CD4-positive, alpha-beta T cell (primary cell): ENCODE data around the gene FCER2. TPM values are rescaled to one million over a fixed set of nuclear protein-coding genes. Genes with fewer than 3 reads are reported as not detected.
A peak's percentile ranks its signal among the peaks of the same experiment; 100 is the strongest.

Experiments
- ATAC-seq: fragments of 200-7000 bp; cut with Tn5 transposase; one replicate; pipeline ENCODE4 v1.10.0; 2022; ENCODE audit warnings: mild to moderate bottlenecking; ENCODE audit not compliant: poor library complexity
- CTCF ChIA-PET: fragments of 350-600 bp; sonication (Branson Sonifier 250); formaldehyde crosslinking; loops from one replicate; lab custom pipeline; 2021; ENCODE audit warnings: antibody characterized with exemption, inconsistent platforms; lab: Charles Lee
- POLR2A ChIA-PET: fragments of 350-600 bp; sonication (Branson Sonifier 250); formaldehyde crosslinking; loops from one replicate; lab custom pipeline; 2021; ENCODE audit warnings: antibody characterized with exemption, inconsistent platforms; lab: Charles Lee
- DNase-seq, 14 experiments: peaks; one replicate each; pipeline ENCODE4 v3.0.0-alpha.2; 2013 to 2020; ENCODE audit warnings: mixed read lengths in 2 of 14
- H3K27ac ChIP-seq, 2 donors: one replicate each; pipeline versions ENCODE4 v1.5.1 to v1.7.0; 2013; ENCODE audit warnings: low read length in 2 of 2, low read depth in 1 of 2, mild to moderate bottlenecking in 1 of 2
- H3K27me3 ChIP-seq, 2 experiments: 1 replicate in 1 of 2; 2 replicates in 1 of 2; pipeline versions ENCODE4 v1.6.1 to v1.7.0; 2013; ENCODE audit warnings: low read length in 2 of 2, control low read depth in 1 of 2, mild to moderate bottlenecking in 1 of 2, moderate library complexity in 1 of 2; ENCODE audit not compliant: insufficient read depth in 2 of 2, control insufficient read depth in 1 of 2
- H3K36me3 ChIP-seq: one replicate; pipeline ENCODE4 v1.6.1; 2013; ENCODE audit warnings: low read length, control low read depth; ENCODE audit not compliant: insufficient read depth
- H3K4me1 ChIP-seq: one replicate; pipeline ENCODE4 v1.6.1; 2013; ENCODE audit warnings: low read length, control low read depth; ENCODE audit not compliant: insufficient read depth
- H3K4me3 ChIP-seq: one replicate; pipeline ENCODE4 v1.5.1; 2013; ENCODE audit warnings: mild to moderate bottlenecking, low read length, moderate library complexity
- H3K9me3 ChIP-seq, 2 experiments: 1 replicate in 1 of 2; 2 replicates in 1 of 2; pipeline versions ENCODE4 v1.6.1 to v1.7.0; 2013; ENCODE audit warnings: low read length in 2 of 2, mild to moderate bottlenecking in 2 of 2, control low read depth in 1 of 2, moderate library complexity in 1 of 2; ENCODE audit not compliant: control insufficient read depth in 1 of 2, insufficient read depth in 1 of 2
- H3K27ac Mint-ChIP-seq: one replicate; pipeline ENCODE4 v1.8.0; 2020; ENCODE audit warnings: mixed read lengths
- H3K27me3 Mint-ChIP-seq: one replicate; pipeline ENCODE4 v1.8.0; 2021; ENCODE audit warnings: mixed read lengths
- H3K36me3 Mint-ChIP-seq: one replicate; pipeline ENCODE4 v1.8.0; 2021; ENCODE audit warnings: low read depth, mixed read lengths
- H3K4me1 Mint-ChIP-seq: one replicate; pipeline ENCODE4 v1.8.0; 2021; ENCODE audit warnings: low read depth, mixed read lengths
- H3K4me3 Mint-ChIP-seq: one replicate; pipeline ENCODE4 v1.8.0; 2020; ENCODE audit warnings: mild to moderate bottlenecking, mixed read lengths
- H3K9me3 Mint-ChIP-seq: one replicate; pipeline ENCODE4 v1.8.0; 2020; ENCODE audit warnings: mixed read lengths
- CTCF ChIP-seq: fragments of 200-600 bp; IDR thresholded peaks from one replicate; pipeline ENCODE4 v1.8.0; 2022; ENCODE audit warnings: antibody characterized with exemption, mild to moderate bottlenecking
- intact Hi-C, 2 experiments: fragments of 100-400 bp; cut with DNase I in 1 of 2; cut with micrococcal nuclease in 1 of 2; formaldehyde crosslinking; loops; one replicate each; pipeline versions ENCODE4 v1.15.1 to v1.9.0; 2023 to 2025; cut with DNase I, micrococcal nuclease
- total RNA-seq, 174 experiments: library from RNA in 2 of 174; stranded (reverse) in 2 of 174; gene quantifications; one replicate each; pipeline ENCODE4 v1.2.3 and lab custom pipeline; 2021 to 2026

The FCER2 gene
- total RNA-seq, 2 experiments from 2014 or later: not detected

- Histone ChIP-seq H3K27me3 (peaks cover 0 to 8% of the 10 kb centered on the region in 2 experiments), H3K36me3 (no peaks in the 10 kb centered on the region), H3K9me3 (no peaks in the 10 kb centered on the region), H3K27ac (no peak overlapping the region), H3K4me1 (peaks cover 12% of the 10 kb centered on the region), H3K4me3 (no peak overlapping the region)
- ChIA-PET POLR2A (no interaction called here), CTCF (interaction anchor here (1.2 kb wide), 1 partner anchor 102 kb away, joined by 3 read pairs; no protein-coding TSS in a partner anchor)
- Mint-ChIP-seq H3K36me3 (no peaks in the 10 kb centered on the region), H3K4me3 (no peak overlapping the region), H3K4me1 (peaks cover 16% of the 10 kb centered on the region), H3K9me3 (no peaks in the 10 kb centered on the region), H3K27ac (no peak overlapping the region), H3K27me3 (peaks cover 15% of the 10 kb centered on the region)
- no peak for TF ChIP-seq CTCF
- DNase-seq (no peak), ATAC-seq (no peak)
- intact Hi-C loops: no loop called here
Measured at GRCh38 chr19:7697721-7698287, 4.1 kb downstream of the FCER2 start.

- no peak overlapping the region for H3K27ac ChIP-seq
- ATAC-seq (no peak), DNase-seq (no peak)
- no peak overlapping the region for H3K4me3 Mint-ChIP-seq
- ChIA-PET POLR2A (no interaction called here), CTCF (no interaction called here)
- H3K4me1 Mint-ChIP-seq: peaks cover 5% of the 10 kb centered on the region
- H3K9me3 Mint-ChIP-seq: no peaks in the 10 kb centered on the region
- peaks cover 23% of the 10 kb centered on the region for H3K4me1 ChIP-seq
- H3K27me3 Mint-ChIP-seq: peaks cover 11% of the 10 kb centered on the region
- H3K4me3 ChIP-seq: no peak overlapping the region
- no peak for TF ChIP-seq CTCF
- intact Hi-C loops: no loop called here
- H3K27ac Mint-ChIP-seq: no peak overlapping the region
- peaks cover 0 to 8% of the 10 kb centered on the region in 2 experiments for H3K9me3 ChIP-seq
- H3K36me3 Mint-ChIP-seq: no peaks in the 10 kb centered on the region
- no peaks in the 10 kb centered on the region for H3K36me3 ChIP-seq
- H3K27me3 ChIP-seq: peaks cover 0 to 13% of the 10 kb centered on the region in 2 experiments
Measured at GRCh38 chr19:7694499-7694898, 7.4 kb downstream of the FCER2 start.

- Mint-ChIP-seq H3K27me3 (no peaks in the 10 kb centered on the region), H3K4me3 (no peak overlapping the region), H3K4me1 (no peaks in the 10 kb centered on the region), H3K36me3 (no peaks in the 10 kb centered on the region), H3K9me3 (no peaks in the 10 kb centered on the region), H3K27ac (no peak overlapping the region)
- Histone ChIP-seq H3K36me3 (no peaks in the 10 kb centered on the region), H3K27ac (no peak overlapping the region), H3K27me3 (peaks cover 0 to 5% of the 10 kb centered on the region in 2 experiments), H3K4me3 (no peak overlapping the region), H3K4me1 (peaks cover 26% of the 10 kb centered on the region), H3K9me3 (peaks cover 0 to 8% of the 10 kb centered on the region in 2 experiments)
- DNase-seq (peak in 3 of 14 experiments; percentile 51 to 69 (median 53)), ATAC-seq (peak; percentile 39)
- intact Hi-C loops: no loop called here
- ChIA-PET CTCF (no interaction called here), POLR2A (no interaction called here)
- no peak for TF ChIP-seq CTCF
Measured at GRCh38 chr19:7692417-7693088, 9.4 kb downstream of the FCER2 start.
